Renal cortex interstitium (tissue), 11 donors: ENCODE data around the gene ZNF584. TPM values are rescaled to one million over a fixed set of nuclear protein-coding genes. Genes with fewer than 3 reads are reported as not detected.
"Not testable (repeated sequence)": the region's sequence is repeated elsewhere in the genome, so short reads cannot be mapped to it uniquely, and the experiment has no call there.

ENCODE experiments used
- DNase-seq, 11 donors: peaks; one replicate each; pipeline ENCODE4 v3.0.0-alpha.2; 2013; ENCODE audit warnings: low read depth in 9 of 11, low spot score in 4 of 11; ENCODE audit errors: extremely low read depth in 1 of 11
- polyA plus RNA-seq, 3 donors: library from polyadenylated mRNA; unstranded; fragments of 120-200 nt; gene quantifications; one replicate each; pipeline ENCODE4 v1.2.1, GENCODE V29; 2013; ENCODE audit not compliant: insufficient read length in 3 of 3

ZNF584 gene
- polyA plus RNA-seq, 3 donors = 13.3 to 15.0 (median 13.3) TPM

GRCh38 chr19:58397533-58398037 lies 10.9 kb upstream of the ZNF584 start:
- DNase-seq = no peak

GRCh38 chr19:58398087-58398486 lies 10.4 kb upstream of the ZNF584 start:
- DNase-seq = no peak

GRCh38 chr19:58398545-58398944 lies 9.9 kb upstream of the ZNF584 start:
- no peak for DNase-seq

GRCh38 chr19:58399903-58400302 lies 8.5 kb upstream of the ZNF584 start:
- no peak for DNase-seq

GRCh38 chr19:58400316-58400915 lies 8.0 kb upstream of the ZNF584 start:
- DNase-seq = no peak

GRCh38 chr19:58400916-58401839 lies 7.3 kb upstream of the ZNF584 start:
- DNase-seq = peak; percentile 98 to 100 (median 99)

GRCh38 chr19:58401840-58402421 lies 6.5 kb upstream of the ZNF584 start:
- DNase-seq = no peak

GRCh38 chr19:58403920-58404478 lies 4.5 kb upstream of the ZNF584 start:
- not testable (repeated sequence) for DNase-seq

- DNase-seq = no peak
Measured at GRCh38 chr19:58406818-58407657, 1.4 kb upstream of the ZNF584 start.

GRCh38 chr19:58407658-58408151 lies 744 bp upstream of the ZNF584 start:
- DNase-seq = no peak

- DNase-seq = no peak
Measured at GRCh38 chr19:58409010-58409790, 751 bp downstream of the ZNF584 start.

- no peak for DNase-seq
Measured at GRCh38 chr19:58416604-58417003, 8.2 kb downstream of the ZNF584 start.

GRCh38 chr19:58417071-58417470 lies 8.6 kb downstream of the ZNF584 start:
- DNase-seq = no peak

- DNase-seq = no peak
Measured at GRCh38 chr19:58428617-58429016, 20.2 kb downstream of the ZNF584 start.

GRCh38 chr19:58429745-58430144 lies 21.3 kb downstream of the ZNF584 start:
- DNase-seq = no peak

GRCh38 chr19:58434217-58434616 lies 25.8 kb downstream of the ZNF584 start:
- no peak for DNase-seq

GRCh38 chr19:58439576-58440554 lies 31.4 kb downstream of the ZNF584 start, which contains the start of gene ZNF132:
Gene ZNF132 (minus strand): TSS chr19:58440153. CDS start chr19:58439821, 332 bp downstream.
- DNase-seq = peak; percentile 98 to 100 (median 99)
